ENCODE measurements around the gene PLPP7.
"Not testable (repeated sequence)": the region's sequence is repeated elsewhere in the genome, so short reads cannot be mapped to it uniquely, and the experiment has no call there.

Gene PLPP7

DNA sequence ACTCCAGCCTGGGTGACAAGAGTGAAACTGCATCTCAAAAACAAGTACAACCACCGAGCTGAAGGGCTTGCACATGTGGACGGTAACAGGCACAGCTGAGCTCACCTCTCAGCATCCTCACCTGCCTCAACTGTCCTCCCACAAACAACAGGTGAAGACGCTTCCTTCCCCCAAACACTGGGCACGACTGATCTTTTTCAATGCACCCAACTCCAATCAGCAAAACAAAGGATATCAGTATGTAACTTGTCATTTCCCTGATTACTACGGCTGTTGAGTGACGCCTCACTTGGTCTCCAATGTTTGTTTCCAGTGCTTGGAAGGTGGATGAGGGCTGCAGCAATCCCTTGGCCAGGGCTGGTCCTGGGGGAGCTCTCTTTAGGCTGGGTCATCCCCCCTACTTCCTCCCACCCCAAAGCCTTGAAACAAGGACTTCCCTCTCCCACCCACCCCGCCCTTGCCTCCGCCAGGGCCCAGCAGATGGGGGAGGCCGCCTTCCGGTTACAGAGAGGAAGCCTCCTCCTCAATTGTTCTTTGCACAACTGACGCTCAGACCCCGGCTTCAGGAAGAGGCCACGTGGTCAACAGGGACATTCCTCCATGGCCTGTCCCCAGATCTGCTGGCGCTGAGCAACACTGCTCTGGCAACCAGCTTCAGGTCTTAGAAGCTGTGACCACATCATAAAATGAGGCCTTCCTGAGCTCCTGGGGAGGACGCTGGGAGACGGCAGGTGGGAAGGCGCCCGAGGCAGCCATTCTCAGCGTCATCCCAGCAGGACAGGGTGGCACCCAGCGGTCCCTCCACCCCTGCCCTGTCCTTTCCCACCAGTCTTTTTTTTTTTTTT is 19.1 kb upstream of the PLPP7 start:
- H3K4me1 ChIP-seq (ENCODE audit: control insufficient read depth, insufficient read depth, low read length) = peaks cover 11% of the 10 kb centered on the region
- no peak overlapping the region for H3K27ac ChIP-seq (ENCODE audit: low read depth, low read length)
- H3K9me3 ChIP-seq (ENCODE audit: control insufficient read depth, insufficient read depth, low read length) = no peaks in the 10 kb centered on the region
- no peaks in the 10 kb centered on the region for H3K36me3 ChIP-seq (ENCODE audit: control insufficient read depth, insufficient read depth, low read length)
- H3K27me3 ChIP-seq (ENCODE audit: control insufficient read depth, insufficient read depth, low read length) = 0 out of 2 replicates have a peak, but pooled peaks cover 2% of the 10 kb centered on the region
- no peak overlapping the region for H3K4me3 ChIP-seq (ENCODE audit: low read depth, low read length)
- no peak overlapping the region for H3K9ac ChIP-seq (ENCODE audit: low read depth, low read length)

- H3K9ac ChIP-seq (ENCODE audit: low read depth, low read length); H3K9me3 ChIP-seq (ENCODE audit: control insufficient read depth, insufficient read depth, low read length); H3K27ac ChIP-seq (ENCODE audit: low read depth, low read length); H3K4me3 ChIP-seq (ENCODE audit: low read depth, low read length); H3K36me3 ChIP-seq (ENCODE audit: control insufficient read depth, insufficient read depth, low read length); H3K27me3 ChIP-seq (ENCODE audit: control insufficient read depth, insufficient read depth, low read length): not testable (repeated sequence)
- peaks cover 16% of the 10 kb centered on the region for H3K4me1 ChIP-seq (ENCODE audit: control insufficient read depth, insufficient read depth, low read length)
These were observed 18.6 kb upstream of the PLPP7 start for GRCh38 chr9:131271016-131271273.

DNA sequence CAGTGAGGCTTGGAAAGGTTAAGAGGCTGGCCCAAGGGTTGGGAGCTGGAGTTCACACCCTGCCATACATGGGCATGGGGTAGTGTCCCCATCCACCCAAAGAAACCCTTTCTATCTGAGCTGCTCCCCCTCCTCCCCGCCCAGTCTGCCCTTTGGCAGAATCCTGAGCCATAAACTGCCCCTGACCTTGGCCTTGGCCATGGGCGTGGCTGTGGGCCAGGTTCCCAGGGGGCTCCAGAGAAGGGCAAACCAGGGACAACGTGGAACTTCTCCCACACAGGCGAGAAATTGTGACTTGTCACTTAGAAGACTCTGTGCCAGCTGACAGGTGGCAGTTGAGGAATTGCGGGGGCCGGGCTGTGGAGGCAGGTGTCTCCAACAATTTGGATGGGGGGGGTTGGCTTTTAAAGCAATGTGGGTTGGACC is 18.0 kb upstream of the PLPP7 start:
- no peaks in the 10 kb centered on the region for H3K9me3 ChIP-seq (ENCODE audit: control insufficient read depth, insufficient read depth, low read length)
- H3K9ac ChIP-seq (ENCODE audit: low read depth, low read length) = no peak overlapping the region
- no peak overlapping the region for H3K27ac ChIP-seq (ENCODE audit: low read depth, low read length)
- no peaks in the 10 kb centered on the region for H3K36me3 ChIP-seq (ENCODE audit: control insufficient read depth, insufficient read depth, low read length)
- peaks cover 16% of the 10 kb centered on the region for H3K4me1 ChIP-seq (ENCODE audit: control insufficient read depth, insufficient read depth, low read length)
- H3K27me3 ChIP-seq (ENCODE audit: control insufficient read depth, insufficient read depth, low read length) = peaks cover 14% of the 10 kb centered on the region
- no peak overlapping the region for H3K4me3 ChIP-seq (ENCODE audit: low read depth, low read length)

- Histone ChIP-seq H3K4me3 (ENCODE audit: low read depth, low read length) (no peak overlapping the region), H3K36me3 (ENCODE audit: control insufficient read depth, insufficient read depth, low read length) (no peaks in the 10 kb centered on the region), H3K27ac (ENCODE audit: low read depth, low read length) (no peak overlapping the region), H3K27me3 (ENCODE audit: control insufficient read depth, insufficient read depth, low read length) (peaks cover 14% of the 10 kb centered on the region), H3K9me3 (ENCODE audit: control insufficient read depth, insufficient read depth, low read length) (no peaks in the 10 kb centered on the region), H3K9ac (ENCODE audit: low read depth, low read length) (no peak overlapping the region), H3K4me1 (ENCODE audit: control insufficient read depth, insufficient read depth, low read length) (peaks cover 16% of the 10 kb centered on the region)
These were observed 17.3 kb upstream of the PLPP7 start for GRCh38 chr9:131272212-131272611.

GRCh38 chr9:131273146-131273855 is 16.2 kb upstream of the PLPP7 start:
- Histone ChIP-seq H3K9ac (ENCODE audit: low read depth, low read length) (no peak overlapping the region), H3K27me3 (ENCODE audit: control insufficient read depth, insufficient read depth, low read length) (peaks cover 14% of the 10 kb centered on the region), H3K36me3 (ENCODE audit: control insufficient read depth, insufficient read depth, low read length) (no peaks in the 10 kb centered on the region), H3K4me1 (ENCODE audit: control insufficient read depth, insufficient read depth, low read length) (peaks cover 16% of the 10 kb centered on the region), H3K27ac (ENCODE audit: low read depth, low read length) (no peak overlapping the region), H3K9me3 (ENCODE audit: control insufficient read depth, insufficient read depth, low read length) (no peaks in the 10 kb centered on the region), H3K4me3 (ENCODE audit: low read depth, low read length) (no peak overlapping the region)

DNA sequence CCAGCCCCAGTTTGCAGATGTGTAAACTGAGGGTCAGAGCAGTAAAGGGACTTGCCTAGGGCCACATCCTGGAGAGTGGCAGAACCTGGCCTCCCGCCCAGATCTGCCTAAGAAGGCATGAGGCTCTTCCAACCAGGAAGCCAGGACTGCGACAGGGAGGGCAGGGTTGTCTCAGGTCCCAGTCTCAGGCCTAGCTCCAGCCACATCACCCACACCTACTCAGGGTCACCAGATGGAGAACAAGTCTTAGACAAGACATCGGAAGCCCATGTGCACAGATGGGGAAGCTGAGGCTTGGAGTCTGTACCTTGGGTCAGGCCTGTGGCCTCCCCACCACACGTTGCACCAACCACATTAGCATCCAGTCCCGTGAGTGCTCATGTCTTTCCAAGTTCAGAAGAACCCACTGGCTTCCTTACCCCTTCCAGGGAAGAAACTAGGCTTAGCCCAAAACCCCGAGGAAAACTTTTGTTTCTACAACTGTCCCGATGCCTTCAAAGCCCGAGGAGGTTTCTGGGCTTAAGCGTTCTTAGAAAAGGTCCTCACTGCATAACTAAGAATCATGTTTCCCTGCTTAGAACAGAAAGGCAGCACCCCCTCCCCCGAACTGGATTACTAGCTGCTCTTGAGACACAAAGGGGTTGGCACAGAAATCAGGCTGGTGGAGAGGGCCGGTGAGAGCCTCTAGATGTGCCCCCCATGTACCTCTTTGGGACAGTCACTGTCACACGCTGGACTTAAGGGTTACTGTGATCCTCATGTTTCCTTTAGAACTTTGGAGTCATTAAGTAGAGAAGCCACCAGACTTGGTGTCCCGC is 15.5 kb upstream of the PLPP7 start:
- H3K4me1 ChIP-seq (ENCODE audit: control insufficient read depth, insufficient read depth, low read length) = peaks cover 16% of the 10 kb centered on the region
- no peak overlapping the region for H3K4me3 ChIP-seq (ENCODE audit: low read depth, low read length)
- H3K9me3 ChIP-seq (ENCODE audit: control insufficient read depth, insufficient read depth, low read length) = no peaks in the 10 kb centered on the region
- no peaks in the 10 kb centered on the region for H3K36me3 ChIP-seq (ENCODE audit: control insufficient read depth, insufficient read depth, low read length)
- H3K9ac ChIP-seq (ENCODE audit: low read depth, low read length) = no peak overlapping the region
- no peak overlapping the region for H3K27ac ChIP-seq (ENCODE audit: low read depth, low read length)
- H3K27me3 ChIP-seq (ENCODE audit: control insufficient read depth, insufficient read depth, low read length) = peaks cover 14% of the 10 kb centered on the region

DNA sequence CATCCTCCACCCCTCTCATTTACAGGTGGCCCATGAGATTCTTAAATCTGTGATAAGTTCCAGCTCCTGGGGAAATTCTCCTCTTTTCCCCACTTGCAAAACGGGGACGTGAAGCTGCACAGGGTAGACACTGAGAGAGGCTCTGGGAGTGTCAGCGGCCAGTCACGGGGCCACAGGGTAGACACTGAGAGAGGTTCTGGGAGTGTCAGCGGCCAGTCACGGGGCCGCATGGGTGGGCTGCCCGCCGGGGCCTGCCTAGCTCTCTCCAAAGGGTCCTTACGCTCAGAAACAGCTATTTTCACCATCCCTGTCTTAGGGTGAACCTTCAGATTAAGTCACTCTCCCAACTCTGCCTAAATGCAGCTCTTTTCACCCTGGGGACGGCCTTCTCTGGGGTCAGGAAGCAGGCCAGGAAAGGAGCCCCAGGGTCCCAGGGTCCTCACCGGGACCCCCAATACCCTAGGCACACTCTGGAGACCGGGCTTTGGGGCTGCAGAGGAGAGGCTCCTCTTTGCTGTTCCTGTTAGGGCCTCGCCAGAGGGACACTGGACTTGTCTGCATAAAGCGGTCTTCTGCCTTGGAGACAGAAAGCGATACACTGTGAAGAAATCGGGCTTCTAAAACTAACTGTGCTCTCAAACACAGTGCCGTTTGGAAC is 14.7 kb upstream of the PLPP7 start:
- no peaks in the 10 kb centered on the region for H3K9me3 ChIP-seq (ENCODE audit: control insufficient read depth, insufficient read depth, low read length)
- no peak overlapping the region for H3K4me3 ChIP-seq (ENCODE audit: low read depth, low read length)
- no peak overlapping the region for H3K9ac ChIP-seq (ENCODE audit: low read depth, low read length)
- no peaks in the 10 kb centered on the region for H3K36me3 ChIP-seq (ENCODE audit: control insufficient read depth, insufficient read depth, low read length)
- no peak overlapping the region for H3K27ac ChIP-seq (ENCODE audit: low read depth, low read length)
- H3K27me3 ChIP-seq (ENCODE audit: control insufficient read depth, insufficient read depth, low read length) = peaks cover 14% of the 10 kb centered on the region
- peaks cover 13% of the 10 kb centered on the region; the same call in 1 of the 2 replicates for H3K4me1 ChIP-seq (ENCODE audit: control insufficient read depth, insufficient read depth, low read length)

GRCh38 chr9:131275332-131276093 is 14.0 kb upstream of the PLPP7 start:
- Histone ChIP-seq H3K9ac (ENCODE audit: low read depth, low read length) (no peak overlapping the region), H3K36me3 (ENCODE audit: control insufficient read depth, insufficient read depth, low read length) (no peaks in the 10 kb centered on the region), H3K27ac (ENCODE audit: low read depth, low read length) (no peak overlapping the region), H3K9me3 (ENCODE audit: control insufficient read depth, insufficient read depth, low read length) (no peaks in the 10 kb centered on the region), H3K4me3 (ENCODE audit: low read depth, low read length) (no peak overlapping the region; the same call in 1 of the 2 replicates), H3K4me1 (ENCODE audit: control insufficient read depth, insufficient read depth, low read length) (peaks cover 12% of the 10 kb centered on the region; the same call in 1 of the 2 replicates), H3K27me3 (ENCODE audit: control insufficient read depth, insufficient read depth, low read length) (peaks cover 14% of the 10 kb centered on the region)

DNA sequence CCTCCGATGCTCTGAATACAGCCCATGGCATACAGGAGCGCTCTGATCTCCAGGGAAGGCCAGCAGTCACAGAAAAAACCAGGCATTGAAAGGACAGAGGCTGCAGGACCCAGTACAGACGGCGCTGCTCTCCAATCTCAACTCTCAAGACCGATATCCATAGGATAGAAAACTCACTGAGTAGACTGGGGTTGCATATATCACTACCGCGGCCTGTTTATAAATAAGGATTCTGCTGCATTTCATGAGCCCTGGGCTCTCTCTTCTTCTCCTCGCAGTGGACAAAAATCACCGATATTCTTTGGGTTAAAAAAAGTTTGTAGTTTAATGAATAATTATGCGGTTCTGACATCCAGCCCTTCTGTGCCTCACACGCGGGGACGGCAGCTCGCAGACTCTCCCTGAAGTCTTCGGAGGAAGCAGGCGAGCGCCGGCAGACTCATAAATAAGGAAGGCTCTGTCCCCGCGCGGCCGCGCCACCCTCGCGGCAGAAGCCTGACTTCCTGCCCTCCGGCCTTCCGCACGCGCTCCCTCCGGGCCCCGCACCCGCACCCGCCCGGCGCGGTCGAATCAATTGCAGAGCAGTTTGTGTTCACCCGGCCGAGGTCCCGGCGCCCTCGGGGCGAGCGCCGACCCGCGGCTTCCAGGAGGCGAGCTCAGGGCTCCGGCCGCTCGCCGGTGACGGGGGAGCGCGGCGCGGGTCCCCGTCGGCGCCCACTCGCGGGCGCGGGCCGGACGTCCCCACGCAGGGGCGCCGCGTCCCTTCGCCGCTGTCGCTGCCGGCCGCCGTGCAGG is 13.2 kb upstream of the PLPP7 start, which contains the start of gene FAM78A:
Gene FAM78A, minus strand, starts transcription at position 417 of the 795 bp plus-strand sequence. Its CDS starts 331 bp downstream, at position 86.
- Histone ChIP-seq H3K9ac (ENCODE audit: low read depth, low read length) (no peak within 1 kb of the TSS), H3K27me3 (ENCODE audit: control insufficient read depth, insufficient read depth, low read length) (peaks cover 16% of the 10 kb centered on the region), H3K36me3 (ENCODE audit: control insufficient read depth, insufficient read depth, low read length) (no peaks in the 10 kb centered on the region), H3K27ac (ENCODE audit: low read depth, low read length) (no peak within 1 kb of the TSS), H3K4me1 (ENCODE audit: control insufficient read depth, insufficient read depth, low read length) (peaks cover 10% of the 10 kb centered on the region; the same call in 1 of the 2 replicates), H3K9me3 (ENCODE audit: control insufficient read depth, insufficient read depth, low read length) (no peaks in the 10 kb centered on the region), H3K4me3 (ENCODE audit: low read depth, low read length) (peak within 1 kb of the TSS; percentile 63)
